RWPE2 (cell line): ENCODE measurements around the gene POLDIP3.

Source experiments
- ATAC-seq: fragments of 200-7000 bp; cut with Tn5 transposase; 3 replicates; pipeline ENCODE4 v1.9.1; 2021; ENCODE audit warnings: low read depth
- DNase-seq: peaks from one replicate; pipeline ENCODE4 v3.0.0-alpha.2; 2020; ENCODE audit warnings: low spot score
- H3K27ac ChIP-seq: fragments of 450-650 bp; 2 replicates; pipeline ENCODE4 v1.5.1; 2017; ENCODE audit warnings: mild to moderate bottlenecking; ENCODE audit not compliant: poor library complexity, severe bottlenecking
- H3K27me3 ChIP-seq: fragments of 250-450 bp; sonication (Bioruptor Pico); 2 replicates; pipeline ENCODE4 v1.5.1; 2021; ENCODE audit warnings: mild to moderate bottlenecking, moderate library complexity; ENCODE audit not compliant: insufficient read depth, poor library complexity, severe bottlenecking
- H3K36me3 ChIP-seq: fragments of 250-450 bp; sonication (Bioruptor Pico); 2 replicates; pipeline ENCODE4 v1.5.1; 2020; ENCODE audit warnings: low read depth, mild to moderate bottlenecking, moderate library complexity
- H3K4me1 ChIP-seq: fragments of 250-450 bp; sonication (Bioruptor Pico); 2 replicates; pipeline ENCODE4 v1.5.1; 2021; ENCODE audit warnings: mild to moderate bottlenecking, moderate library complexity; ENCODE audit not compliant: insufficient read depth, poor library complexity, severe bottlenecking
- H3K4me3 ChIP-seq: fragments of 250-450 bp; sonication (Bioruptor Pico); 2 replicates; pipeline ENCODE4 v1.5.1; 2021; ENCODE audit warnings: mild to moderate bottlenecking, moderate library complexity; ENCODE audit not compliant: severe bottlenecking
- H3K9me3 ChIP-seq: fragments of 250-450 bp; sonication (Bioruptor Pico); 2 replicates; pipeline ENCODE4 v1.5.1; 2021; ENCODE audit warnings: mild to moderate bottlenecking, moderate library complexity; ENCODE audit not compliant: severe bottlenecking
- TF ChIP-seq, protein P1 (sequence below): fragments of 450-650 bp; IDR thresholded peaks from one replicate; pipeline ENCODE4 v1.5.1; 2017; ENCODE audit warnings: mild to moderate bottlenecking, moderate library complexity; ENCODE audit not compliant: poor library complexity, severe bottlenecking

The POLDIP3 gene

GRCh38 chr22:42562279-42562678 lies 52.4 kb downstream of the POLDIP3 start:
- DNase-seq (no peak), ATAC-seq (no peak)
- Histone ChIP-seq H3K36me3 (no peaks in the 10 kb centered on the region), H3K27ac (no peak overlapping the region), H3K4me1 (peaks cover 3% of the 10 kb centered on the region), H3K4me3 (no peak overlapping the region), H3K9me3 (no peaks in the 10 kb centered on the region), H3K27me3 (no peaks in the 10 kb centered on the region)
- TF ChIP-seq, protein P1, sequence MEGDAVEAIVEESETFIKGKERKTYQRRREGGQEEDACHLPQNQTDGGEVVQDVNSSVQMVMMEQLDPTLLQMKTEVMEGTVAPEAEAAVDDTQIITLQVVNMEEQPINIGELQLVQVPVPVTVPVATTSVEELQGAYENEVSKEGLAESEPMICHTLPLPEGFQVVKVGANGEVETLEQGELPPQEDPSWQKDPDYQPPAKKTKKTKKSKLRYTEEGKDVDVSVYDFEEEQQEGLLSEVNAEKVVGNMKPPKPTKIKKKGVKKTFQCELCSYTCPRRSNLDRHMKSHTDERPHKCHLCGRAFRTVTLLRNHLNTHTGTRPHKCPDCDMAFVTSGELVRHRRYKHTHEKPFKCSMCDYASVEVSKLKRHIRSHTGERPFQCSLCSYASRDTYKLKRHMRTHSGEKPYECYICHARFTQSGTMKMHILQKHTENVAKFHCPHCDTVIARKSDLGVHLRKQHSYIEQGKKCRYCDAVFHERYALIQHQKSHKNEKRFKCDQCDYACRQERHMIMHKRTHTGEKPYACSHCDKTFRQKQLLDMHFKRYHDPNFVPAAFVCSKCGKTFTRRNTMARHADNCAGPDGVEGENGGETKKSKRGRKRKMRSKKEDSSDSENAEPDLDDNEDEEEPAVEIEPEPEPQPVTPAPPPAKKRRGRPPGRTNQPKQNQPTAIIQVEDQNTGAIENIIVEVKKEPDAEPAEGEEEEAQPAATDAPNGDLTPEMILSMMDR, result no peak

GRCh38 chr22:42561856-42562255 lies 52.8 kb downstream of the POLDIP3 start:
- Histone ChIP-seq H3K9me3 (no peaks in the 10 kb centered on the region), H3K4me1 (peaks cover 3% of the 10 kb centered on the region), H3K27ac (no peak overlapping the region), H3K36me3 (no peaks in the 10 kb centered on the region), H3K4me3 (no peak overlapping the region), H3K27me3 (no peaks in the 10 kb centered on the region)
- ATAC-seq (no peak), DNase-seq (no peak)
- TF ChIP-seq, protein P1, result no peak

GRCh38 chr22:42560781-42561180 lies 53.9 kb downstream of the POLDIP3 start:
- no peak overlapping the region for H3K4me3 ChIP-seq
- no peak for DNase-seq
- ATAC-seq, result 0 out of 3 replicates have a peak, but pooled peaks have one; percentile 8
- H3K27ac ChIP-seq, result no peak overlapping the region
- H3K36me3 ChIP-seq, result no peaks in the 10 kb centered on the region
- no peaks in the 10 kb centered on the region for H3K27me3 ChIP-seq
- H3K9me3 ChIP-seq, result no peaks in the 10 kb centered on the region
- H3K4me1 ChIP-seq, result peaks cover 3% of the 10 kb centered on the region
- TF ChIP-seq, protein P1, result peak; percentile 29

GRCh38 chr22:42560381-42560780 lies 54.3 kb downstream of the POLDIP3 start:
- DNase-seq, result no peak
- no peak overlapping the region for H3K4me3 ChIP-seq
- H3K27me3 ChIP-seq, result no peaks in the 10 kb centered on the region
- H3K27ac ChIP-seq, result no peak overlapping the region
- TF ChIP-seq, protein P1, result no peak
- peaks cover 3% of the 10 kb centered on the region for H3K4me1 ChIP-seq
- no peaks in the 10 kb centered on the region for H3K9me3 ChIP-seq
- no peak for ATAC-seq
- no peaks in the 10 kb centered on the region for H3K36me3 ChIP-seq

DNA sequence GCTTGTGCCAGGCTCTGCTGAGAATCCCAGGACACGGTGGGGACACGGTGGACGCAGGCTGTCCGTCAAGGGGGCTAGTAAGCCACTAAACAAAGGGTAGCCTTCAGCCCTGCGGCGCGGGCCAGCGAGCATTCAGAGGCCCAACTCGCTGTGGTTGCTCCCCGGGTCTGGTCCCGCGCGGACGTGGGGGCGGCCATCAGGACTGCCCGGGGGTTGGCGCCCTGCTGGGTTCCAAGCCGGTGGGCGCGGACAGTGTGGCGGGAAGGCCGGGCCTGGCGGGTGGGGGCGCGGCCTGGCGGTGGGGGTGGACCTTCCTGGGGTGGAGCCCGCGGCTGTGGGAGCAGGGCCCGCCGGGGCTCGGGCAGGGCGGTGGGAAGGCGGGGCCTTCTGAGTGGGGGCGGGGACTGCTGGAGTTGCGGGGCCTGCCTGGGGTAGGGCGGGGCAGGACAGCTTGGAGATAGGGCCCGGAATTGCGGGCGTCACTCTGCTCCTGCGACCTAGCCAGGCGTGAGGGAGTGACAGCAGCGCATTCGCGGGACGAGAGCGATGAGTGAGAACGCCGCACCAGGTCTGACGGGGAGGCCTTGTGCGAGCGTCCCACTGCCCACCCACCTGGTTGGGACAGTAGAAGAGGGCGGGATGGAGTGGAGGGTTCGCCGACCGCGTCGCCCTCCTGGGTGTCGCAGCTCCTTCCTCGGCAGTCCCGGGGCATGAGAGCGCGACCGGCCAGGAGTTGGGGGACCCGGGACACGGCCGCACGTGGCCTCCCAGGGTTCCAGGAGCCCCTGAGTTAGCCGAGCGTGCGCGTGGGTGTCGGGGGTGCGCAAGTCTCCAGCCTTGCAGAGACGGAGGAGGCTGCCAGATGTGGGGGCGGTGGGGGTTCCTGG lies 61.0 kb downstream of the POLDIP3 start, which contains the start of gene SERHL2:
SERHL2 (plus strand) TSS at position 482 of the 887 bp plus-strand sequence; CDS start at position 547, 65 bp downstream.
- no peak within 1 kb of the TSS for H3K27ac ChIP-seq
- ATAC-seq, result peak; percentile 85

More for the DNA sequence above, 61.0 kb downstream of the POLDIP3 start, which contains the start of gene SERHL2:
- Histone ChIP-seq H3K4me3 (peak within 1 kb of the TSS; percentile 30), H3K9me3 (no peaks in the 10 kb centered on the region), H3K4me1 (no peaks in the 10 kb centered on the region), H3K36me3 (no peaks in the 10 kb centered on the region), H3K27me3 (no peaks in the 10 kb centered on the region)
- peak; percentile 79 for DNase-seq
- TF ChIP-seq, protein P1, result no peak
